Activated T-cell treated with anti-CD3 and anti-CD28 coated beads, Interleukin-2, amount 50 U/mL, for 1 hour (primary cell): Measurements from ENCODE around the gene HARS1.
"Not testable (repeated sequence)": the region's sequence is repeated elsewhere in the genome, so short reads cannot be mapped to it uniquely, and the experiment has no call there.

Experiments used
- DNase-seq: peaks from one replicate; pipeline ENCODE4 v3.0.0-alpha.2; 2020

The HARS1 gene

DNA sequence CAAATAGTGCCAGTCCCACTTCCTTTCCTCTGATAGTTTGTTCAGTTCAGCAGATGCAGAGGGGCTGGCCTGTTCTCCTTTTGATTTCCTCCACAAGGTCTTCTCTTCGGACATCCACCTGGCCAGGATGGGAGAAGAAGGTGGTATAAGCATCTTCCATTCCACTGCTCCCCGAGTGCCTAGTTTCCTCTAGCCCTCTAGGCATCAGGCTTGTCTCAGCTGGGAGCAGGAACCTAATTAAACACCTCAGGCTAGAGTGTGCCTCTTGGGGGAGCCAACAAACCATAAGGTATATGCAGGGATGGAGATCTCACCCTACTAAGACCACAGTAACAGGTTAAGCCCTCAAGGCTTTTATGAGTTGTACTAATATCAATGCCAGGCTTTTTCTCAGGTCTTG is 17.0 kb downstream of the HARS1 start:
- DNase-seq = no peak

DNA sequence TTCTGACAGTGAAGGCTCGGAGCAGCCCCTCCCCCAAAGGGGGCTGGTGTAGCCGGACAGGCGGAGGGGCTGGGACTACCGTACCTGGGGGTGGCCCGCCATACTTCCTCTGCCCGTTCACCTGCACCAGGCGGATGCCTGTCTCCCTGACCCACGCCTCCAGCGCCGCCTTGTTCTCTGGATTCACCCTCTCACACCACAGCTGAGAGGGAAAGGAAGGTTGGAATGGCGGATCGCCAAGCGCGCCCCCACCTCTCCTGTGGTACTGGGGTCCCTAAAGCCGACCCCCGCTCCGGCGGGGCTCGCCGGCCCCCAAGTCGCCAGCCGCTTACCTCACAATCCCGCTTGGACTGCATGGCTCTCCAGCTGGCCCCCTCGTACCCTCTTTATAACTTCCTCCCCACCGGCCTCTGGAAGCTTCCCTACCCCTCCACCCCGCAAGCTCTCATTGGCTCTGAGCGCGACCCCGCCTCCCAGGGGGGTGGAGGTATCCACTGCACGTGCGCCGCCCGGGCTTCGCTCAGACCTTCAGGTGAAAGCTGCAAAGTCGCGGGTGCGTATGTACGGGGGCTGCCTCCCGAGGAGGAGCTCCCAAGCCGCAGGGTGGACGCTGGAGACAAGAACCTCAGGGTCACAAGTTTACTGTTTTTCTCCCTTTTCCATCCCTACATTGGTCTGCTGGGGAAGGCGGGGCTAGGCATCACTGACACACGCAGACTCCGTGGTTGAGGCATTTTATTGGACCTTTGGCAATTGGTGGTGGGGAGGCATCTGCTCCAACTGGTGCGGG is 17.8 kb downstream of the HARS1 start, which contains the start of gene DND1:
Gene DND1 (minus strand): TSS at position 390 of the 790 bp plus-strand sequence. CDS start 34 bp downstream, at position 356.
- DNase-seq = no peak

DNA sequence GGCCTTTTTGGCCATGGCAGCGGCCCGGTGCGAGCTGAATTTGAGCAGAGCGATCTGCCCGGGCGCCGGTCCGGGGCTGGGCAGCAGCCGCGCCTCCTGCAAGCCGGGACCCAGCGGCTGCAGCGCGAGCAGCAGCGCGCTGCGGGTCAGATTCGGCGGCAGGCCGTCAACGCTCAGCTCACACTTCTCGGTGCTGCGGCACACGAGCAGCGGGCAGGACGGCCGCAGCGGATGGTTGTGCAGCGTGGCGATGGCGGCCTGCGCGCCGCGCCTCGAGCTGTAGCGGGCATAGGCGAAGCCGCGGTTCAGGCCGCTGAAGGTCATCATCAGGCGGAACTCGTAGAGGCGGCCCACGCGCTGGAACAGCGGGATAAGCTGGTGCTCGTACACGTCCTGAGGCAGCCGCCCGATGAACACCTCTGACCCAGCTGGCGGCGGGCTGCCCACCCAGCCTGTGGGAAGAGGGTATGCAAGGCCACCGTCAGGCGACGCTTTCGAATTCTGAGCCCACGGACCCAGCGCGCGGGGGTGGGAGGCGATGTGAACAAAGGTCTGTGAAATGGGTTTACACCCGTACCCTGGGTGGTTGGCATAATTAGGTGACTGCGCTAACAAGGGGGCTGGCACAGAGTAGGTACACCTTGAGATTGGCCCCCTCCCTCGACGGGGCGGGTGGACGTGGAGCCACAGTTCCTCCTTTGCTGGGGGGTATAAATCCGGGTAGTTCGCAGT is 18.5 kb downstream of the HARS1 start:
- DNase-seq = no peak

DNA sequence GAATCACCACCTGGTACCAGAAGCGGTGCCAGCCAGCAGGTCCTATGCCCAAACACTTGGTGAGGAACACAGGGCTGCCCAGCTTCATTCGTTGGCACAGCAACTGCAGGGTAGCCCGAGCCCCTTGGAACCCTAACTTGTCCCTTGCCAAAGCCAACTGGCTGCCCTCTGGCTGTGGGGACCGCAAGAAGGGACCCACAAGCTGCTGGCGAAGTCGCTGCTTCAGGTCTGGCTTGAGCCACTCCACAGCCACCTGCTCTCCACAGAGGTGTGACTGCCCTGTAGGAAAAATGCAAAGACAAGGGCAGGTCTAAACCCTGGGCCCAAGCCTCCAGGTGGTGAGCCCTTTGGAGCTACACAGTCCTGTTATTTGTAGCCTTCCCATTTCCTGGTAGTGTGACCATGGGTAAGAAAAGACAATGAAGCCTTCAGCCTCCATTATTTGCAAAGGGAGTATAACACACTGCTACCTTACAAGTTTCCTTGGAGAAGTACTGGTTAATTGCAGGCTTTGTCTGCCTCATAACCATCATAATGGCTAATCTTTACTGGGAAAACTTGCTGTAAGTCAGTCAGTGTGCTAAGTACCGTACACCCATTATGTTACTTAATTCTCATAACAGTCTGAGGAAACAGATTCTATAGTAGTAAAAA is 19.6 kb downstream of the HARS1 start:
- DNase-seq = no peak

DNA sequence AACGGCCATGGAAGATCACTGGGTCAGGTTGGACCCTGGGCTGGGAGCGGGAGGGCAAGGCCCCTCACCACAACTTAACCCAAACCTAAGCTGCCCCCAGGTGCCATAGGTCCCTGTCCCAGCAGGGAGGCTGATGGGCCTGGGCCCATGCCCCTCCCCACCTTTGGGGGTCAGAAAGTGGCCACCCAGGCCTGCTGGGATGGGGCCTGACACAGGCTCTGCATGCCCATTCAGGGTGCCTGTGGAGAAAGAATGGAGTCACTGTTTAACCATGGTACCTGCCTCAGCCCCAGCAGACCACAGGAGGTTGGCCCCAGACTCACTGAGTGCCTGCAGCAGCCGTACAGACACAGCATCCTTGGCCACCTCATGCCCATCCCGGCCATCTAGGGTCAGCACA is 20.1 kb downstream of the HARS1 start:
- DNase-seq = not testable (repeated sequence)

DNA sequence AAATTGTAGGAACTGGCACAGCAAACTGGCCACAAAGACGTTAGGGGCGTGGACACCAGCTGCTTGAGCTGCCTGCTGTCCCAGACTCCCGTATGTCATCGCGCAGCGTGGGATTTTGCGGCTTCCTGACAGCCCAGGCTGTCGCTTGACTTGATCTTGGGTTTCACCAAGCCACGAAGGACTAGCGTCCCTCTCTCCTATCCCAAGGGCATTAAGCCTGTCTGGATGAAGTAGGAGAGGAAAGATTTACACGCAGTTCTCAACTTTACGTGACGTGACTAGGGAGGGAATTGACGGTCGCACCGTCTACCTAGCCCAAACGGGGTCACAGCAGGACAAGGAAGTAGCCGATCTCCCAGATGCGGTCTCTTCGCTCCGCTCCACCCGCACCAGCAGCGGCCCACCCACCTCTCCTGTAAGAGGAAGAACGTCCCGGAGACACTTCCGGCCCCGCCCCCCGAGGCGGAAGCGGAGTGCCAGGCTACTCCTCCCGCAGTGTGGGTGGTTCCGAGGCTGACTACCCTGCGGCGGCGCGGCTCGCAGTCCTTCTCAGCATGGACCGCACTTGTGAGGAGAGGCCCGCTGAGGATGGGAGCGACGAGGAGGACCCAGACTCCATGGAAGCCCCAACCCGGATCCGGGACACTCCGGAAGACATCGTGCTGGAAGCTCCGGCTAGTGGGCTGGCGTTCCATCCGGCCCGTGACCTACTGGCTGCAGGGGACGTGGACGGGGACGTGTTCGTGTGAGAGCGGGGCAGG is 26.6 kb downstream of the HARS1 start, which contains the start of gene WDR55:
Gene WDR55 (plus strand): TSS at position 546 of the 761 bp plus-strand sequence. CDS start 9 bp downstream, at position 555.
- DNase-seq = peak; percentile 94

DNA sequence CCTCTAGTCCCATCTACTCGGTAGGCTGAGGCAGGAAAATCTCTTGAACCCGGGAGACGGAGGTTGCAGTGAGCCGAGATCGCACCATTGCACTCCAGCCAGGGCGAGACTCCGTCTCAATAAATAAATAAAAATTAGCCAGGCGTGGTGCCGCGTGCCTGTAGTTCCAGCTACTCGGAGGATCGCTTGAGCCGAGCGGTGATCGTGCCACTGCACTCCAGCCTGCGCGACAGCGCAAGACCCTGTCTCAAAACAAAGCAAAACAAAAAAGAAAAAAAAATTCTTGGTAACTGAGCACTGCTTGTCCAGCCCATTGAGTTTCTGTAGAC is 27.2 kb downstream of the HARS1 start:
- no peak for DNase-seq

DNA sequence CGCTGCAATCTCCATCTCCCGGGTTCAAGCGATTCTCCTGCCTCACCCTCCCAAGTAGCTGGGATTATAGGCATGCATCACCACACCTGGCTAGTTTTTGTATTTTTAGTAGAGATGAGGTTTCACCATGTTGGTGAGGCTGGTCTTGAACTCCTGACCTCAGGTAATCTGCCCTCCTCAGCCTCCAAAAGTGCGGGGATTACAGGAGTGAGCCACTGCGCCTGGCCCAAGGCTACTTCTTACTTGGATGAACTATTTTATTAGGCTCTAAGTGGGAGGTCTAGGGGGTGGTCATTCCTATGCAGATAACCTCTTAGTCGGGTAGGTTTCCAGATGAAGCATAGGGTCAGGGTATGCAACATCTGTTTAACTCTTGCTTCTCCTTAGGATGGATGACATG is 30.8 kb downstream of the HARS1 start:
- DNase-seq = not testable (repeated sequence)

DNA sequence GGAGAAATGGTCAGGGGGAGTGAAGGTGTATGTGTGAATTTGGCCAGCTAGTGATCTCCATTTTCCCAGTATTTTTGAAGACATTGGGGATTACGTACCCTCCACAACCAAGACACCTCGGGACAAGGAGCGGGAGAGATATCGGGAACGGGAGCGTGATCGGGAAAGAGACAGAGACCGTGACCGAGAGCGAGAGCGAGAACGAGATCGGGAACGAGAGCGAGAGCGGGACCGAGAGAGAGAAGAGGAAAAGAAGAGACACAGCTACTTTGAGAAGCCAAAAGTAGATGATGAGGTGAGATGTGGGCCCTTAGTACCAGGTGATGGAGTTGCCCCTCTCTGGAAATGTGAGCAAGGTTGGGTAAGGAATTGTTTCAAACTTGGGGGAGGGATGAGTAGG is 32.3 kb downstream of the HARS1 start:
- DNase-seq = no peak

DNA sequence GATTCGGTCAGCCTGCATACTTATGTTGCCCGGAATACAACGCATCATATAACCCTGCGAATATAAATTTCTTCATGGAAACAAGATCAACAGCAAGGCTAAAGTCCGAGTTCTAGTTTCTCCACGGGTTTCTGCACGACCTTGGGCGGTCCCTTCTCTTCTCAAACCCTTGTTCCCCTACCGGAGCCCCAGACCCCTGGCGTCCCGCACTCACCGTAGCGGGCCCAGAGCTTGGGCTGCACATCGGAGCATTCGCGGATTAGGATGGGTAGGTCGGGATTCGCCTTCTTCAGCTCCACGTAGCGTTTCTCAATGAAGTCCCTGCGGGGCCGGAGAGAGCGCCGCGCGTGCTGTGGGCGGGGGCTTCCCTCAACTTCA is 44.1 kb downstream of the HARS1 start:
- DNase-seq = no peak

DNA sequence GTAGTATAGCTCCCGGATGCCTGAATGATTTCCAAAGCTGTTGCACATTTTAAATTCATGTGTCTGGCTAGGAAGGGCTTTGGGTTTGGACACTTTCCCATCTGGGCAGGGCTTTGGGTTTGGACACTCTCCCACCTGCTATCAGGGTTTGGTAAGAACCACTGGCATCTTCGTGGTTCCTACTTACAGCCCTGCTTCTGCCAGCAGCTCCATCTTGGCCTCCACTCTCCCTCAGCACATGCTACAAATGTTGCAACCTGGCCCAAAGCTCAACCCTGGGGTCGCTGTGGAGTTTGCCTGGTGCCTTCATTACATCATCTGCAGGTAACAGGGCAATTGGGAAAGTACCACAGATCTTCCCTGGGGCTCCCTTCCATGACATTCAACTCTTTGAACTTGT is 48.5 kb downstream of the HARS1 start:
- no peak for DNase-seq

DNA sequence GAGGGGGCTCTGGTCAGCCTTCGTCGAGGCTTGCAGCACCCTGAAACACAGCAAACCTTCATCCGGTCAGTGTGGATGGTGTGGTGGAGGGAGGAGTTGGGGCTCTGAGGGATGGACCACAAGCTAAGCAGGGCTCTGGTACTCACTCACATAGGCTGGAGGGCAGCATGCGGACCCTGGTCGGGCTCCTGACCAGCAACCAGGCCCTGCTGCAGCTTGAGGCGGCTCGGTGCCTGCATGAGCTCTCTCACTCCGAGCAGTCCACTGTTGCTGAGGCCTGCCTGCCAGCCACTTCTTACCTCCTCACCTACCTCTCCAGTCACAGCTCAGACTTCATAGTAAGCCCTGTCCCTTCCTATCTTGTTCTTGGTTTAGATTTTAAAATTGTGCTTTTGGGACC is 49.5 kb downstream of the HARS1 start:
- no peak for DNase-seq

DNA sequence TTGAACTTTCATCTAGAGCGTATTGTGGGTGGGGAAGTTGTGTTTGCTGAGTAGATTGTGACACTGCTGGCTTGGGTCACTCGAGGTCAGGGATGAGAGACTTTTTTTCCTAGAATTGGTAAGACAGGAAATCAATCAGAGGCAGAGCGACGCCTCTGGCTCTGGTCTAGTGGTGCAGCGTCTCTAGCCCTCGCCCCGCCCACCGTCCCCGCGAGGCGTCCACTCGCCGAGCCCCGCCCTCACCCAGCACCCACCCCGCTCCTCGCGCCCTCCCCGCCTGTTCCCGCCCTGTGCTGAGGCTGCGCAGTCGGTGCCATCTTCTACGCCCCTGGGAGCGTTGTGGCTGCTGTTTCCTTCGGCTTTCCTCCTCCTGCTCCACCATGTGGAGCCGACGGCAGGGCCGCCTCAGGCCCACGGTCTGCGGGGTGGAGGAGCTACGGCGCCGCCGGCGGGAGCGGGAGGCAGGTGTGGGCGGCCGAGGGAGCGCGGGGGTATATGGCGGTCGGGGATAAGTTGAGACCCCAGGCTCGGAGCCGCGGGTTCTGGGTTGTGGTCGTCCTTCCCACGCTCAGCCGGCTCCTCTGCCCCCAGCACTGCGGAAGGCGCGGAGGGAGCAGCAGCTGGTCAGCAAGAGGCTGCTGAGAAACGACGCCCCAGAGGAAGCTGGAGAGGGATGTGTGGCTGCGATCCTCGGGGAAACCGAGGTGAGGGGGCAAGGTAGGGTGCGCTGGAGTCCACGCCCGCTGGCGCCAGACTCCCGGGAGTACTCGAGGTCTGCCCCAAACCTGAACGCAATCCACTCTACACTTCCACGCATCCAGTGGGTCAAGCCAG is 51.8 kb downstream of the HARS1 start, which contains the start of gene TMCO6:
Gene TMCO6 (plus strand): TSS at position 304 of the 834 bp plus-strand sequence. CDS start 77 bp downstream, at position 381.
- peak; percentile 96 for DNase-seq

DNA sequence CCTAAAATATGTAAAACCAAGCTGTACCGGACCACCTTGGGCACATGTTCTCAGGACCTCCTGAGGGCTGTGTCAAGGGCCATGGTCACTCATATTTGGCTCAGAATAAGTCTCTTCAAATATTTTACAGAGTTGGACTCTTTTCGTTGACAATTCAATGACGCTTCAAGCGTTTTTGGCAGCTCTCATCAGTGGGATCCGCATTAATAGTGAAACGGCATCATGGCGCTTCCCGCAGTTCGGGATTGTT is 52.3 kb downstream of the HARS1 start:
- DNase-seq = not testable (repeated sequence)

DNA sequence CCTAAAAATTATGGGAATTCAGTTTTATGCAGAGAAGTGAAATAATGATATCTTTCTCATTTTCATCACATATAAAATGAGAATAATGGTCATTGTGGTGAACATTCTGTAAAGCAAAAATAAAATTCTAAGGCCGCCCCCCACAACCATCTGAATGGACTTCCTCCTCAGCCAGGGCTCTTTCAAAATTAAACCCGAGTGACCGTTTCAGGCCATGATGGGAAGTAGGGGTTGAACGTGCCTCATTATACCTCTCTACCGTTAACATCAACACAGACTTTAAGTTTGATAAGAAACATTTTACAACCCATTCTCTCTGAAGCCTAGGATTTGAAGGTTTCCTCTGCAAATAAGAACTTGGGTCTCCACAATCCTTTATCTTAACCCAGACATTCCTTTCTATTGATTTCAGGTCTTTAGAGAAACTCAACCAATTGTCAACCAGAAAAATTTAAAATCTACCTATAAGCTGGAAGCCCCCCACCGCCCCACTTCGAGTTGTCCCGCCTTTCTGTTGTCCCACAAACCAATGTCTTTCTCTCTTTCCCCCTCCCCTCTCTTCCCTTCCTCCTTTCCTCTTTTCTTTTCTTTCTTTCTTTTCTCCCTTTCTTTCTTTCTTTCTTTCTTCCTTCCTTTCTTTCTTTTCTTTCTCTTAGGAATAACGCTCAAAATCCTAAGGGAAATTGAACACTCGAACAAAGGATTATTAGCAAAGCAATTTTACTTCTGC is 53.6 kb downstream of the HARS1 start:
- no peak for DNase-seq

DNA sequence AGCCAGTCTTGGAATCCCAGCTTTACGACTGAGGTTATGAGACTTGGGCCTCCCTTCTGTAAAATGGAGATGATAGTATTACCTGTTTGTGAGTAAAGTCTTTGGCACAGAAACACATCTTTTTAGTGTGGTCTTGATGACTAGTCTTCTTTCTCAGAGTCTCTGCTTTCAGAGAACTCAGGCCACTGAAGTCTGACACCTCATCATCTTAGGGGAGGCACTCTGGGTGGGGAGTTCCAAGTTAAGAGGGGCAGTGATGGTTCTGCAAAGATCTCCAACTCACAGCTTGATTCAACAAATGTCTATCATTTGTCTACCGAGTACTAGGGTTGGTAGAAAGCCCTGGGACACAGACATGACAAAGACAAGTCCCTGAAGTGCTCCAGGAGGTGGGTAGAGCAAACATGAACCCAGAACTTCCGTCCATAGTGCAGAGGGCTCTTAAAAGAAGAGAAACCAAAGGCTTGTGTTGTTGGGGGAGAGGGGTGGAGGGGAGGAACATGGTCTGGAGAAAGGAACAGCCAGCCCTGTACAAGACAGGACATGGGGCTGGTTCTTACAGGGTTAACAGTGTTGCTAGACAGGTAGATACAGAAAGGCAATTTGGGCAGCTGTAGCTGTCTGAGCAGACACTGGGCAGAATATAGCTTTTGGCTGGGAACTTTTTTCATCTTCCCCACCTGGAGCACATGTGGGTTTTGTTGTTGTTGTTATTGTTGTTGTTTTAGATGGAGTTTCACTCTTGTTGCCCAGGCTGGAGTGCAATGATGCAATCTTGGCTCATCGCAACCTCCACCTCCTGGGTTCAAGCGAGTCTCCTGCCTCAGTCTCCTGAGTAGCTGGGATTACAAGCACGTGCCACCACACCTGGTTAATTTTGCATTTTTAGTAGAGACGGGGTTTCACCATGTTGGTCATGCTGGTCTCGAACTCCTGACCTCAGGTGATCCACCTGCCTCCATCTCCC is 55.6 kb downstream of the HARS1 start:
- DNase-seq = no peak

DNA sequence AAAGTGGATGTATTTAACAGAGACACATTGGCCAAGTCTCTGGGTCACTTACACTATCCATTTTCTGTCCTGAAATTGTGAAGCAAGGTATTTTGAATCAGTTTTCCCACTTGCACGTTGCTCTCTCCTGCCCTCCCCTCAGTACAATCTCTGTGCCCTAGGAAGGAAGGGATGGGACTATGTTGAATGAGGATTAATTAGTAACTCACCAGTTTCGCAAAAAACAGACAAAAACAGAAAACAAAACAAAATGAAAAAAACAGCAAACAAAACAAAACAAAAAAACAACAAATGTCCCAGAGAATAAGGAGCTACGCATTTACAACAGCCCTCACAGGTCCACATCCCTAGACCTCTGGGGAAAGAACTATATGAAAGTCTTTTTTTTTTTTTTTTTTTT is 57.1 kb downstream of the HARS1 start:
- no peak for DNase-seq

DNA sequence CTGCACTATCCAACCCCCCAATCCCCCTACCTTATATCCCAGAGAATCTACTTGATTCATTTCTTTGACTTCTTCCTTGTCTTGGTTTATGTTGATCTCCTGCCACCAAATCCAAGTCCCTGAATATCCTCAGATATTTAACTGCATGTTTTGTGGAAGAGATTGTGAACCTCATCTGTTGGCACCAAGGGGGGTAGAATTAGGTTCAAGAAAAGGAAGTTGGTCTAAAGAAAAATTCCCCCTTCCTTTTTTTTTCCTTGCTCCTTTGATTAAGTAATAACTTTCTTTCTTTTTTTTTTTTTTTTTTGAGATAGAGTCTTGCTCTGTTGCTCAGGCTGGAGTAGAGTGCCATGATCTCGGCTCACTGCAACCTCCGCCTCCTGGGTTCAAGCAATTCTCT is 57.7 kb downstream of the HARS1 start:
- no peak for DNase-seq

DNA sequence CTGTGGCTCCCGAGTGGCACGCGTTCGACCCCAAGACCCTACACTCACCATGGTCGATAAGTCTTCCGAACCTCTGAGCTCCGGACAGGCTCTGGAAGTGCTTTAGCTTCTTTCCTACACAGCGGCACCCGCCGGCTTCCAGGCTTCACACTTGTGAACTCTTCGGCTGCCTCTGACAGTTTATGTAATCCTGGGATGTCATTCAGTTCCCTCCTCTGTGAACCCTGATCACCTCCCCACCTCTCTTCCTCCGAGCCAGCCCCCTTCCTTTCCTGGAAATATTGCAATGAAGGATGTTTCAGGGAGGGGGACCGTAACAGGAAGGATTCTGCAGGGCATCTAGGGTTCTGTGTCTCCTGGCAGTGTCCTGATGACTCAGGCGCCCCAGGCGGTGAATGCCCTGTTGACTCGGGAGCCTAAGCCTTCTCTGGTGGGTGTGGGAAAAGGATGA is 58.1 kb downstream of the HARS1 start, which contains the start of gene CD14:
Gene CD14 (minus strand): TSS at position 155 of the 451 bp plus-strand sequence. CDS start 104 bp downstream, at position 51.
- no peak for DNase-seq
